GM12878 (cell line): Measurements from ENCODE around the gene FOXD2.

Source experiments
- CTCF ChIP-seq, 3 experiments: IDR thresholded peaks in 2 of 3; conservative IDR thresholded peaks in 1 of 3; 2 replicates each; pipeline ENCODE4 v1.5.1; 2011; ENCODE audit warnings: low read depth in 3 of 3, low read length in 3 of 3, mild to moderate bottlenecking in 3 of 3, control low read depth in 2 of 3, moderate library complexity in 2 of 3, inconsistent platforms in 1 of 3, mixed read lengths in 1 of 3; ENCODE audit not compliant: control insufficient read depth in 2 of 3, insufficient read depth in 1 of 3; ENCODE audit errors: extremely low read depth in 1 of 3
- JUND ChIP-seq: IDR thresholded peaks from 2 replicates; pipeline ENCODE4 v1.6.1; 2012; ENCODE audit warnings: low read depth, mild to moderate bottlenecking, low read length, improper control_type of control experiment, moderate library complexity
- RELA ChIP-seq: fragments of 450-650 bp; IDR thresholded peaks from 2 replicates; pipeline ENCODE4 v1.8.0; 2014; ENCODE audit warnings: borderline replicate concordance; ENCODE audit not compliant: partially characterized antibody
- TF ChIP-seq, protein P1 (sequence below): fragments of 450-650 bp; IDR thresholded peaks from 2 replicates; pipeline ENCODE4 v1.6.1; 2016; ENCODE audit warnings: mild to moderate bottlenecking

DNA sequence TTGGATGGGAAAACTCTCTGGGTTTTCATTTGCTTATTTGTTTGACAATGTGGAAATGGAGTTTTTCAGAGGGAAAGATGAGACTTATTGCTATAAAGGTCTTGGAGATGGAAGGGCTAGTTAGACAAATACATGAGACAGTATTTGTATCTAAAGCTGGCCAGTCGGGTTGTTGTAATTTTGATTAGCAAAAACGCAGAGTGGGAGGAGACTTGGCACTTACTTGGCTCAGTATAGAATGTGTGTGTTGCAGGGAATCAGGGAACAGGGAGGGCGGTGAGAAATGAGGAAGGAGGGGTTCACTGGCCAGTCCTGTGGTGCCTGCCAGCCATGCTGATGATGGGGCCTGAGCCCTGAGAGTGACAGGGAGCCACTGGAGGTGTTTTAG, 27.8 kb upstream of the FOXD2 start:
- TF ChIP-seq, protein P1, sequence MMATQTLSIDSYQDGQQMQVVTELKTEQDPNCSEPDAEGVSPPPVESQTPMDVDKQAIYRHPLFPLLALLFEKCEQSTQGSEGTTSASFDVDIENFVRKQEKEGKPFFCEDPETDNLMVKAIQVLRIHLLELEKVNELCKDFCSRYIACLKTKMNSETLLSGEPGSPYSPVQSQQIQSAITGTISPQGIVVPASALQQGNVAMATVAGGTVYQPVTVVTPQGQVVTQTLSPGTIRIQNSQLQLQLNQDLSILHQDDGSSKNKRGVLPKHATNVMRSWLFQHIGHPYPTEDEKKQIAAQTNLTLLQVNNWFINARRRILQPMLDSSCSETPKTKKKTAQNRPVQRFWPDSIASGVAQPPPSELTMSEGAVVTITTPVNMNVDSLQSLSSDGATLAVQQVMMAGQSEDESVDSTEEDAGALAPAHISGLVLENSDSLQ = no peak
- TF ChIP-seq JUND (no peak), CTCF (IDR thresholded peaks at IDR 0.05 in 2 of 3, conservative IDR thresholded peaks at IDR 0.05 in 1 of 3; ENCODE audit: control insufficient read depth in 2 of 3, extremely low read depth in 1 of 3, insufficient read depth in 1 of 3, low read depth in 3 of 3, low read length in 3 of 3) (no peak), RELA (no peak)
